Naive thymus-derived CD4-positive, alpha-beta T cell (primary cell): ENCODE data around the gene WWTR1. TPM values are rescaled to one million over a fixed set of nuclear protein-coding genes. Genes with fewer than 3 reads are reported as not detected.
A peak's percentile ranks its signal among the peaks of the same experiment; 100 is the strongest.

ENCODE experiments used
- ATAC-seq: fragments of 150-1000 bp; cut with Tn5 transposase; 2 replicates; pipeline ENCODE4 v1.10.0; 2021; ENCODE audit warnings: mild to moderate bottlenecking, moderate library complexity
- CTCF ChIA-PET: fragments of 350-600 bp; sonication (Branson Sonifier 250); formaldehyde crosslinking; loops from one replicate; lab custom pipeline; 2021; ENCODE audit warnings: antibody characterized with exemption; lab: Charles Lee
- POLR2A ChIA-PET: fragments of 350-600 bp; sonication (Branson Sonifier 250); formaldehyde crosslinking; loops from one replicate; lab custom pipeline; 2021; ENCODE audit warnings: antibody characterized with exemption, inconsistent platforms; lab: Charles Lee
- DNase-seq, 9 donors: peaks; one replicate each; pipeline versions ENCODE4 v3.0.0 to v3.0.0-alpha.2; 2020 to 2022; ENCODE audit warnings: mixed read lengths in 1 of 9
- H3K27ac ChIP-seq: one replicate; pipeline ENCODE4 v1.7.0; 2013; ENCODE audit warnings: mild to moderate bottlenecking, low read depth, low read length, moderate library complexity
- H3K27me3 ChIP-seq, 2 donors: one replicate each; pipeline ENCODE4 v1.7.0; 2013; ENCODE audit warnings: low read length in 2 of 2, mild to moderate bottlenecking in 2 of 2, moderate library complexity in 2 of 2; ENCODE audit not compliant: control insufficient read depth in 2 of 2, insufficient read depth in 2 of 2
- H3K36me3 ChIP-seq, 3 experiments: 1 replicate in 2 of 3; 2 replicates in 1 of 3; pipeline ENCODE4 v1.7.0; 2013; ENCODE audit warnings: low read length in 3 of 3, mild to moderate bottlenecking in 3 of 3, moderate library complexity in 1 of 3; ENCODE audit not compliant: insufficient read depth in 3 of 3, control insufficient read depth in 2 of 3
- H3K4me1 ChIP-seq, 2 donors: one replicate each; pipeline ENCODE4 v1.7.0; 2013; ENCODE audit warnings: low read length in 2 of 2, mild to moderate bottlenecking in 2 of 2, moderate library complexity in 1 of 2; ENCODE audit not compliant: control insufficient read depth in 2 of 2, insufficient read depth in 2 of 2
- H3K4me3 ChIP-seq: 2 replicates; pipeline ENCODE4 v1.7.0; 2013; ENCODE audit warnings: mild to moderate bottlenecking, low read length
- H3K9me3 ChIP-seq, 3 experiments: 1 replicate in 2 of 3; 2 replicates in 1 of 3; pipeline ENCODE4 v1.7.0; 2013; ENCODE audit warnings: low read length in 3 of 3; ENCODE audit not compliant: control insufficient read depth in 2 of 3
- H3K27ac Mint-ChIP-seq, 9 donors: one replicate each; pipeline ENCODE4 v1.8.0; 2020 to 2022; ENCODE audit warnings: mixed read lengths in 9 of 9, mild to moderate bottlenecking in 8 of 9, moderate library complexity in 5 of 9, inconsistent platforms in 2 of 9
- H3K27me3 Mint-ChIP-seq, 5 donors: one replicate each; pipeline ENCODE4 v1.8.0; 2021 to 2022; ENCODE audit warnings: mixed read lengths in 5 of 5, mild to moderate bottlenecking in 1 of 5
- H3K36me3 Mint-ChIP-seq, 5 donors: one replicate each; pipeline ENCODE4 v1.8.0; 2020 to 2022; ENCODE audit warnings: mixed read lengths in 5 of 5, mild to moderate bottlenecking in 3 of 5, inconsistent platforms in 1 of 5
- H3K4me1 Mint-ChIP-seq, 7 donors: one replicate each; pipeline ENCODE4 v1.8.0; 2020 to 2022; ENCODE audit warnings: mixed read lengths in 7 of 7, mild to moderate bottlenecking in 3 of 7, inconsistent platforms in 1 of 7
- H3K4me3 Mint-ChIP-seq, 10 donors: one replicate each; pipeline ENCODE4 v1.8.0; 2020 to 2022; ENCODE audit warnings: mild to moderate bottlenecking in 10 of 10, mixed read lengths in 10 of 10, moderate library complexity in 6 of 10, inconsistent platforms in 2 of 10
- H3K9me3 Mint-ChIP-seq, 11 donors: one replicate each; pipeline ENCODE4 v1.8.0; 2020 to 2022; ENCODE audit warnings: mixed read lengths in 11 of 11, mild to moderate bottlenecking in 4 of 11, inconsistent platforms in 1 of 11, moderate library complexity in 1 of 11
- intact Hi-C, 2 donors: fragments of 100-400 bp; cut with micrococcal nuclease; formaldehyde crosslinking; loops; one replicate each; pipeline ENCODE4 v1.15.1; 2023
- polyA plus RNA-seq, 2 donors: library from polyadenylated mRNA; unstranded; fragments of 300-500 nt; fragmentation: Illumina TruSeq; gene quantifications; one replicate each; pipeline ENCODE4 v1.2.3, GENCODE V29; 2021
- total RNA-seq, 6 experiments: library from RNA in 5 of 6; stranded (reverse) in 5 of 6; gene quantifications; 1 replicate in 5 of 6; 2 replicates in 1 of 6; pipeline ENCODE4 v1.2.3 and lab custom pipeline; 2021 to 2026

The WWTR1 gene
- total RNA-seq (under 1 TPM; 0.19 to 0.56 (median 0.34) TPM), polyA plus RNA-seq (under 1 TPM in 1 of 2 donors, not detected in 1; 0.17 TPM), total RNA-seq (lab: John Stamatoyannopoulos, UW) (0.40 reads per million)

DNA sequence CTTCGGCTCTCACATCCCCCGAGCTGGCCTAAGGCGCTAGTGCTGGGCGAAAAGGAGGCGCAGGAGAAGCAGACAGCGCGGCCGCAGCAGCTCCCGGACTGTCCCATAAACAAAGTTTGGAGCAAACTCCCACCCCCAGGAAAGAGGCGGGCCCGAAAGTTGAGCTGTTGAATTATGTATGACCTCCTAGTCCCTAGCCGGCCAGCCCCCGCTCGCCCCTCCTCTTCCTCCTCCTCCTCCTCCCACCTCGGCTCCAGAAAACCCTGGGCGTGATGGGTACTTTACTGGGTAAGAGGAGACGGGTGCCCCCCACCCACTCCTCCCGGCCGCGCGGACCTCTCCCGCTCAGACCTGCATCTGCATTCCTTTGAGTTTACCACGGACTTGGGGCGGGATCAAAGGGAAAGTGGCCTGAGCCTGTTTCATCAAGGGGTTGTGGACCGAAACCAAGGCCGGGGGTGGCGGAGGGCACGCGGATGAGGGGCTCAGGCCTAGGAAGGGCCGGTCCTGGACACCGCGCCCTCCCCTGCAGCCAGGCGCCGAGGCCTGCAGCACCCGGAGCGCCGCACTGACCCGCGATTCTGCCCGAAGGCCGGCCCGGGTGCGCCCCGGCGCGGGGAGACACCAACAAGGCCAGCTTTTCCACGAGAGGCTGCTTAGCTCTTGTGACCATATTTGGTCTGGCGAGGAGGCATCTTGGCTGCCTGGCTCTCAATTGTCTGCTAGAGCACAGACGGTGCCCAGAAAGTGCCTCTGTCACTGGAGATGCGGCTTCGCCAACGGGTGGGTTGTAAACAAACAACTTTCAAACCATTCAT lies at the start of gene WWTR1:
Gene WWTR1, minus strand, starts transcription at position 100 of the 818 bp plus-strand sequence. CDS start 719 bp downstream, outside the sequence.
- peaks cover 0 to 8% (median 0%) of the 10 kb centered on the region in 11 donors for H3K9me3 Mint-ChIP-seq
- peak within 1 kb of the TSS; percentile 63 to 87 (median 80) for H3K4me3 Mint-ChIP-seq
- ChIA-PET CTCF (no interaction called here), POLR2A (no interaction called here)
- intact Hi-C loops = loop anchor here in 1 of 2 donors (1.0 to 5.0 kb wide), 3 partner anchors 44 to 155 kb away; partner anchors contain the start of gene RNF13
- Histone ChIP-seq H3K27me3 (no peaks in the 10 kb centered on the region), H3K27ac (no peak within 1 kb of the TSS), H3K9me3 (no peaks in the 10 kb centered on the region), H3K4me1 (peaks cover 0 to 4% of the 10 kb centered on the region in 2 donors), H3K36me3 (no peaks in the 10 kb centered on the region), H3K4me3 (peak within 1 kb of the TSS; percentile 47)
- peaks cover 0 to 21% (median 10%) of the 10 kb centered on the region in 7 donors for H3K4me1 Mint-ChIP-seq
- peaks cover 60 to 81% (median 69%) of the 10 kb centered on the region in 5 donors for H3K27me3 Mint-ChIP-seq
- H3K27ac Mint-ChIP-seq = peak within 1 kb of the TSS in 2 of 9 donors; percentile 12 to 14
- DNase-seq (peak in 1 of 9 donors; percentile 55), ATAC-seq (peak; percentile 54)
- H3K36me3 Mint-ChIP-seq = peaks cover 0 to 2% (median 0%) of the 10 kb centered on the region in 5 donors

DNA sequence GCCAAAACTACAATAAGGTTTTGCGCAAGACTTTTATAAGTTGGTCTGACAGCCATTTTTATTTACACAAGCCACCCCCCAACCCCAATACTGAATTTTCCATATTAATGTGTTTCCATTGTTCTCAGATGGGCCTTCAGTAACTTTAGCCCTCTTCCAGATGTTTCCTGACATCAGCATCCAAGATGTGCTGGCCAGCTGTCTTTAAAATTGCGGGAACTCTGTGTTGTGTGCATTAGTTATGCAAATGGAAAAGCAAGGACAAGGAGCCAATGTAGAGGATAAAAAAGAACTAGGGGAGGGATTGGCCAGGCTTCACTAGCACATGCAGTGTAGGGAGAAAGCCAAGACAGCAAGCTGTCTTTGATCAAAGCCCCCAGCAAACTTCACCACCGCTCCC lies 49.1 kb upstream of the WWTR1 start:
- H3K27me3 ChIP-seq = no peaks in the 10 kb centered on the region
- DNase-seq = no peak
- H3K9me3 Mint-ChIP-seq = peaks cover 0 to 1% (median 0%) of the 10 kb centered on the region in 11 donors
- H3K27me3 Mint-ChIP-seq = peaks cover 0 to 2% (median 0%) of the 10 kb centered on the region in 5 donors
- intact Hi-C loops = no loop called here
- peaks cover 0 to 18% (median 0%) of the 10 kb centered on the region in 7 donors for H3K4me1 Mint-ChIP-seq
- no peaks in the 10 kb centered on the region for H3K4me1 ChIP-seq
- no peaks in the 10 kb centered on the region for H3K9me3 ChIP-seq
- no peaks in the 10 kb centered on the region for H3K36me3 ChIP-seq
- peaks cover 0 to 3% (median 0%) of the 10 kb centered on the region in 5 donors for H3K36me3 Mint-ChIP-seq
- ChIA-PET CTCF (no interaction called here), POLR2A (no interaction called here)
- no peak overlapping the region for H3K27ac ChIP-seq
- no peak overlapping the region for H3K4me3 Mint-ChIP-seq
- no peak overlapping the region for H3K4me3 ChIP-seq
- no peak for ATAC-seq
- H3K27ac Mint-ChIP-seq = no peak overlapping the region

DNA sequence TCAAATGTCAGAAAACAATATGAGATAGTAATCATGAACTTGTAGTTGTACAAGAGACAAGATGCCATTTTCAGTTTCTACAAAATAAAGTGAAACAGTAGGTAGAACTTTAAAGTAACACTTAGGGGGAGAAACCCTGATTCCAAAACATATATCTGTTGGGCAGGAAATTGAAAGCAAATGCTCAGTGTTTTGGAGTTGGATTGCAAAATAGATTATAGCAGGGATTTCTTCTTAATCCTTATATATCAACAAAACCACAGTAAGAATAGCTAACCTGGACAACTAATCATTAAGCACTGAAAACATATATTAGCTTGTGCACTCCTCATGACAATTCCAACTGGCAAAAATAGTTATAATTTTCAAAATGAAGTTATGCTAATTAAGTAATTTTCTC lies 47.6 kb upstream of the WWTR1 start:
- H3K27me3 ChIP-seq = no peaks in the 10 kb centered on the region
- ChIA-PET POLR2A (no interaction called here), CTCF (interaction anchor here (0.6 to 0.7 kb wide), 2 partner anchors 26 to 83 kb away, joined by 3 to 4 read pairs; no protein-coding TSS in a partner anchor)
- H3K9me3 Mint-ChIP-seq = peaks cover 0 to 1% (median 0%) of the 10 kb centered on the region in 11 donors
- H3K4me1 Mint-ChIP-seq = peaks cover 0 to 22% (median 0%) of the 10 kb centered on the region in 7 donors
- H3K27ac Mint-ChIP-seq = no peak overlapping the region
- no peak overlapping the region for H3K4me3 ChIP-seq
- H3K36me3 Mint-ChIP-seq = peaks cover 0 to 4% (median 0%) of the 10 kb centered on the region in 5 donors
- intact Hi-C loops = no loop called here
- no peaks in the 10 kb centered on the region for H3K9me3 ChIP-seq
- H3K36me3 ChIP-seq = no peaks in the 10 kb centered on the region
- peaks cover 0 to 2% (median 0%) of the 10 kb centered on the region in 5 donors for H3K27me3 Mint-ChIP-seq
- ATAC-seq (no peak), DNase-seq (no peak)
- peaks cover 0 to 3% of the 10 kb centered on the region in 2 donors for H3K4me1 ChIP-seq
- H3K4me3 Mint-ChIP-seq = no peak overlapping the region
- no peak overlapping the region for H3K27ac ChIP-seq

DNA sequence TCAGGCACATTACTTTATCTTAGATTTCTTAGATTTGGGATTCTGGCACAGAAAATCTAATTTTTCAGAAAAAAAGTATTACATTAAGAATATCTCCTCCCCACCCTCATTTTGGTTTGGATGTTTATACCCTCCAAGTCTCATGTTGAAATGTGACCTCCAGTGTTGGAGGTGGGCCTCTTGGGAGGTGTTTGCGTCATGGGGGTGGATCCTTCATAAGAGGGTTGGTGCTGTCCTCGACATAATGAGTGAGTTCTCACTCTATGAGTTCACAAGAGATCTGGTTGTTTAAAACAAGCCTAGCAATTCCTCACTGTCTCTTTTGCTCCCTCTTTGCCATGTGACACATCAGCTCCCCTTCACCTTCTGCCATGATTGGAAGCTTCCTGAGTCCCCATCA lies 45.6 kb upstream of the WWTR1 start:
- H3K27ac Mint-ChIP-seq = no peak overlapping the region
- intact Hi-C loops = loop anchor here in 1 of 2 donors (5.0 kb wide), 1 partner anchor 46 kb away; the partner anchor contains the start of gene WWTR1

DNA sequence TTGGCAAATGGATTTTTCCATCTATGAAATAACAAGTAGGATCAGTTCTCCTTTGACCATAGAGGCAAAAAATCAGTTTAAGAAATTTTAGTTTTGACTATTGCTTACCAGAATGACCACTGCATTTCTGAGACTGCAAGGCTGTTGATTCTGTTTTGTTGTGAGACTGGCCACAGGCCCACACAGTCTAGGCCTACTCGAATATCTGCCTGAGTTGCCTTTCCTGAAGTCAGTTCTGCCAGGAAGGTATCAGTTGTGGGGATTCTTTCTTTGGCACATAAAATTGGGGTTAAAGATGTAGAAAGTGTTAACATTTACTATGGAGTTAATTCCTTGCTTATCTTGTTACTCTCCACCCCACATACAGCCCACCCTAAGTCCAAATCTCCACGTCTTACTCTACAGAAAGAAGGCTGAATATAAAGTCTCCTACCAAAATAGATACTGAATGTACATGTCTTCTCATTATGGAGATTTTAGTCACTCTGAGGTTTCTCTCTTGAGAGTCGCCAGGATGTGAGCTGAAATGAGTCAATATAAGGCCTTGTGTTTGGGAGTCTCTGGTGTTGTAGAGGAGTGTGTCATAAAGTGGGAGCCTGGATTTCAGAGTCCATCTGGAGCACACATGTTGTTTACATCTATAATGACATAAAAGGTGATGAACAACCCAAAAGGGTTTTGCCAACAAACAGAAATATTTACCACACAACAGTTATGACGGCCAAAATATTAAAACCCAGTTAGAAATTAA lies 45.0 kb upstream of the WWTR1 start:
- ChIA-PET CTCF (no interaction called here), POLR2A (no interaction called here)
- Mint-ChIP-seq H3K9me3 (peaks cover 0 to 21% (median 13%) of the 10 kb centered on the region in 11 donors), H3K4me1 (peaks cover 0 to 22% (median 0%) of the 10 kb centered on the region in 7 donors), H3K4me3 (no peak overlapping the region), H3K36me3 (peaks cover 0 to 8% (median 5%) of the 10 kb centered on the region in 5 donors), H3K27ac (peak overlapping the region in 1 of 9 donors; percentile 6), H3K27me3 (peaks cover 0 to 2% (median 0%) of the 10 kb centered on the region in 5 donors)
- ATAC-seq = no peak
- DNase-seq = no peak
- intact Hi-C loops = loop anchor here in 1 of 2 donors (5.0 kb wide), 1 partner anchor 46 kb away; the partner anchor contains the start of gene WWTR1
- Histone ChIP-seq H3K4me1 (peaks cover 0 to 3% of the 10 kb centered on the region in 2 donors), H3K27me3 (no peaks in the 10 kb centered on the region), H3K9me3 (peaks cover 0 to 8% (median 0%) of the 10 kb centered on the region in 3 experiments), H3K27ac (no peak overlapping the region), H3K36me3 (no peaks in the 10 kb centered on the region), H3K4me3 (no peak overlapping the region)

More for the DNA sequence above, 45.6 kb upstream of the WWTR1 start:
- ATAC-seq = no peak
- no peak overlapping the region for H3K27ac ChIP-seq
- POLR2A ChIA-PET = no interaction called here
- Mint-ChIP-seq H3K4me1 (peaks cover 0 to 22% (median 0%) of the 10 kb centered on the region in 7 donors), H3K27me3 (peaks cover 0 to 2% (median 0%) of the 10 kb centered on the region in 5 donors), H3K9me3 (peaks cover 0 to 15% (median 7%) of the 10 kb centered on the region in 11 donors), H3K36me3 (peaks cover 0 to 8% (median 5%) of the 10 kb centered on the region in 5 donors), H3K4me3 (no peak overlapping the region)
- DNase-seq = no peak
- H3K4me1 ChIP-seq = peaks cover 0 to 3% of the 10 kb centered on the region in 2 donors
- H3K27me3 ChIP-seq = no peaks in the 10 kb centered on the region
- peaks cover 0 to 6% (median 0%) of the 10 kb centered on the region in 3 experiments for H3K9me3 ChIP-seq
- H3K36me3 ChIP-seq = no peaks in the 10 kb centered on the region
- H3K4me3 ChIP-seq = no peak overlapping the region
- CTCF ChIA-PET = no interaction called here

DNA sequence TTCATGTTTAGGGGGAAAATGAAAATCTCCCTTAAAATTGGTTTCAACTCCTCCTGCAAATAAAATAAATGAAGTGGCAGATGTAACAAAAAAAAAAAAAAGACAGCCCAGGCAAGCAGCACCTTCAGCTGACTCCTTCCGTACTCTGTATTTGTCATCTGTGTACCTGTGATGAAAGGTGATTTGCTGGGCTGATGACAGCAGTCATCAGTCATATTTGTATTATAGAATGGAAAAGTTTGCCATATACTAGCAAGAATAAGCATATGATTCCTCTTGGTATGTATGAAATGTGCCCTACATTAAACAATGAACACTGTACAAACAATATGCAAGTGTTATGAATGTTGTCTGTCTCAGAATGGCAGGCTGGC lies 44.1 kb upstream of the WWTR1 start:
- Mint-ChIP-seq H3K4me1 (peaks cover 0 to 22% (median 0%) of the 10 kb centered on the region in 7 donors), H3K27ac (peak overlapping the region in 1 of 9 donors; percentile 69), H3K36me3 (peaks cover 0 to 10% (median 5%) of the 10 kb centered on the region in 5 donors), H3K9me3 (peaks cover under 1 to 29% (median 19%) of the 10 kb centered on the region in 11 donors), H3K4me3 (peak overlapping the region in 1 of 10 donors; percentile 59), H3K27me3 (peaks cover 0 to 2% (median 0%) of the 10 kb centered on the region in 5 donors)
- peaks cover 0 to 8% (median 0%) of the 10 kb centered on the region in 3 experiments for H3K9me3 ChIP-seq
- CTCF ChIA-PET = no interaction called here
- POLR2A ChIA-PET = no interaction called here
- intact Hi-C loops = loop anchor here in 1 of 2 donors (5.0 kb wide), 1 partner anchor 45 kb away; the partner anchor contains the start of gene WWTR1
- H3K4me1 ChIP-seq = peaks cover 0 to 3% of the 10 kb centered on the region in 2 donors
- DNase-seq = no peak
- no peak overlapping the region for H3K4me3 ChIP-seq
- no peaks in the 10 kb centered on the region for H3K27me3 ChIP-seq
- H3K27ac ChIP-seq = no peak overlapping the region
- no peaks in the 10 kb centered on the region for H3K36me3 ChIP-seq
- no peak for ATAC-seq
